Measurements from ENCODE around the gene MTURN. TPM values are rescaled to one million over a fixed set of nuclear protein-coding genes. Genes with fewer than 3 reads are reported as not detected.

The MTURN gene
- total RNA-seq, 1 donor from 2014 or later, result 74.6 TPM

- H3K4me1 ChIP-seq (ENCODE audit: control insufficient read depth in 3 of 3, insufficient read depth in 3 of 3, low read length in 3 of 3), result peaks cover 0 to 5% (median 2%) of the 10 kb centered on the region in 3 donors
- H3K27ac ChIP-seq (ENCODE audit: low read depth, low read length), result no peak overlapping the region
- no peak overlapping the region for H3K9ac ChIP-seq (ENCODE audit: low read depth in 1 of 3, low read length in 3 of 3)
- H3K36me3 ChIP-seq (ENCODE audit: control insufficient read depth in 3 of 3, insufficient read depth in 3 of 3, low read length in 3 of 3), result peaks cover 0 to 7% (median 0%) of the 10 kb centered on the region in 3 donors
- no peaks in the 10 kb centered on the region for H3K9me3 ChIP-seq (ENCODE audit: control insufficient read depth in 3 of 3, low read length in 3 of 3)
- no peak overlapping the region for H3K4me3 ChIP-seq (ENCODE audit: low read length in 3 of 3)
- H3K27me3 ChIP-seq (ENCODE audit: control insufficient read depth in 3 of 3, insufficient read depth in 3 of 3, low read length in 3 of 3), result no peaks in the 10 kb centered on the region
Measured at GRCh38 chr7:30199271-30199670, 64.5 kb downstream of the MTURN start.

DNA sequence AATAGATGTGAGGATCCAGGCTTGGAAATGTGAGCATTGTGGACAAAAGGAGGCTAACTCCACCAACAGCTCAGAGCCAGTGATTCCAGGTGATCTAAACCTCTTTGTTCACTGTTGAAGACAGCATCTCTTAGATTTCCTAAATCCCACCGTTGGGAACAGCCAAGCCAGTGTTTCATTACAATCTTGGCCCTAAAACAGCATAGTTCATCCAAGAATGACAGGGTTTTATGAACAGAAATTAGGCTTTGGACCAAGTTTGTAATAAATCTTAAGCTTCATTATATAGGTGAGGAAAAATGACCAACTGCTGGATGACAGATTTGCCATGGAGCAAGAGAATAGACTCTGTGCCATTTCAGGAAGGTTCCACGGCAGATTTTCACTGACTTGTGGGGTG is 65.8 kb downstream of the MTURN start:
- Histone ChIP-seq H3K4me3 (ENCODE audit: low read length in 3 of 3) (no peak overlapping the region), H3K36me3 (ENCODE audit: control insufficient read depth in 3 of 3, insufficient read depth in 3 of 3, low read length in 3 of 3) (no peaks in the 10 kb centered on the region), H3K27me3 (ENCODE audit: control insufficient read depth in 3 of 3, insufficient read depth in 3 of 3, low read length in 3 of 3) (no peaks in the 10 kb centered on the region), H3K4me1 (ENCODE audit: control insufficient read depth in 3 of 3, insufficient read depth in 3 of 3, low read length in 3 of 3) (peaks cover 0 to 5% (median 2%) of the 10 kb centered on the region in 3 donors), H3K9ac (ENCODE audit: low read depth in 1 of 3, low read length in 3 of 3) (no peak overlapping the region), H3K9me3 (ENCODE audit: control insufficient read depth in 3 of 3, low read length in 3 of 3) (no peaks in the 10 kb centered on the region), H3K27ac (ENCODE audit: low read depth, low read length) (no peak overlapping the region)

GRCh38 chr7:30201161-30201666 is 66.4 kb downstream of the MTURN start:
- Histone ChIP-seq H3K9me3 (ENCODE audit: control insufficient read depth in 3 of 3, low read length in 3 of 3) (no peaks in the 10 kb centered on the region), H3K27ac (ENCODE audit: low read depth, low read length) (no peak overlapping the region)

GRCh38 chr7:30201921-30202320 is 67.1 kb downstream of the MTURN start:
- Histone ChIP-seq H3K27me3 (ENCODE audit: control insufficient read depth in 3 of 3, insufficient read depth in 3 of 3, low read length in 3 of 3) (no peaks in the 10 kb centered on the region), H3K4me1 (ENCODE audit: control insufficient read depth in 3 of 3, insufficient read depth in 3 of 3, low read length in 3 of 3) (peaks cover 0 to 5% (median 2%) of the 10 kb centered on the region in 3 donors), H3K9me3 (ENCODE audit: control insufficient read depth in 3 of 3, low read length in 3 of 3) (no peaks in the 10 kb centered on the region), H3K27ac (ENCODE audit: low read depth, low read length) (no peak overlapping the region), H3K9ac (ENCODE audit: low read depth in 1 of 3, low read length in 3 of 3) (no peak overlapping the region), H3K4me3 (ENCODE audit: low read length in 3 of 3) (no peak overlapping the region), H3K36me3 (ENCODE audit: control insufficient read depth in 3 of 3, insufficient read depth in 3 of 3, low read length in 3 of 3) (no peaks in the 10 kb centered on the region)

More at GRCh38 chr7:30201161-30201666, 66.4 kb downstream of the MTURN start:
- H3K4me1 ChIP-seq (ENCODE audit: control insufficient read depth in 3 of 3, insufficient read depth in 3 of 3, low read length in 3 of 3), result peaks cover 0 to 5% (median 2%) of the 10 kb centered on the region in 3 donors
- H3K36me3 ChIP-seq (ENCODE audit: control insufficient read depth in 3 of 3, insufficient read depth in 3 of 3, low read length in 3 of 3), result no peaks in the 10 kb centered on the region
- no peak overlapping the region for H3K4me3 ChIP-seq (ENCODE audit: low read length in 3 of 3)
- H3K27me3 ChIP-seq (ENCODE audit: control insufficient read depth in 3 of 3, insufficient read depth in 3 of 3, low read length in 3 of 3), result no peaks in the 10 kb centered on the region
- H3K9ac ChIP-seq (ENCODE audit: low read depth in 1 of 3, low read length in 3 of 3), result no peak overlapping the region

DNA sequence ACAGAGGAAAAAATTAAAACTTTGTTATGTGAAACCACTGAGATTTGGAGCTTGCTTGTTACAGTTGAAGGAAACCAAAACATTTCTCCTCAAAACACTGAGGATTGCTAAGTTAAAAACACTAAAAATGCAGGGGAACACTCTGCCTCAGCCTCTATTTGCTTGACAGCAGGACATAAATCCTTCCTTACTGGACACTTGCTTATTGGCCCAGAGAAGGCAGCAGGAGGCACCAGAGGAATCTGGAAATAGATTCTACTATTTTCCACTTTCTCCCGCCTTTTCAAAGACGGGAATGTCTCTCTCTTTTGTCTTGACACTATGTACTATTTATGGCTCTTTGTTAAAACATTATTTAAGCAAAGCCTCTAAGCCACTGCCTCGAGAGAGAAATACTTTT is 67.9 kb downstream of the MTURN start:
- no peaks in the 10 kb centered on the region for H3K36me3 ChIP-seq (ENCODE audit: control insufficient read depth in 3 of 3, insufficient read depth in 3 of 3, low read length in 3 of 3)
- peaks cover 0 to 5% (median 2%) of the 10 kb centered on the region in 3 donors for H3K4me1 ChIP-seq (ENCODE audit: control insufficient read depth in 3 of 3, insufficient read depth in 3 of 3, low read length in 3 of 3)
- H3K27ac ChIP-seq (ENCODE audit: low read depth, low read length), result no peak overlapping the region
- no peak overlapping the region for H3K9ac ChIP-seq (ENCODE audit: low read depth in 1 of 3, low read length in 3 of 3)
- H3K9me3 ChIP-seq (ENCODE audit: control insufficient read depth in 3 of 3, low read length in 3 of 3), result no peaks in the 10 kb centered on the region
- H3K27me3 ChIP-seq (ENCODE audit: control insufficient read depth in 3 of 3, insufficient read depth in 3 of 3, low read length in 3 of 3), result no peaks in the 10 kb centered on the region
- H3K4me3 ChIP-seq (ENCODE audit: low read length in 3 of 3), result no peak overlapping the region

DNA sequence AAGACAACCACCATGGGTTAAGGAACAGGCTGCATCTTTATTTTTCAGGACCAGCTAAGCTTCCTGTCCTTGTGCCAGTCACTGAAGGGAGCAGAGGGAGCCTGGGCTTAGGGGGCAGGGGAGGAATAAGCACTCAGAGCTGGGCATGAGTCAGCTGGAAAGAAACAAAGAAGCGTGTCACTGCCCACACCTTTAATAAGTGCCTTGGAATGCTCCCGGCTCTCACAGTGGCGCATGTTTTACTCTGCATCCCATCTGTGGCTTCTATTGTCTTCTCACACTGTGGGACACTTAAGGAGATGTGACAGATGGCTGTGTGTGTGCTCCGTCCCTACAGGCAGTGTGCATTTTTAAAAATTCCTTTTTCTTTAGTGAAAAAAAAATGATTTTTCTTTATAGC is 71.7 kb downstream of the MTURN start:
- Histone ChIP-seq H3K4me1 (ENCODE audit: control insufficient read depth in 3 of 3, insufficient read depth in 3 of 3, low read length in 3 of 3) (no peaks in the 10 kb centered on the region), H3K27me3 (ENCODE audit: control insufficient read depth in 3 of 3, insufficient read depth in 3 of 3, low read length in 3 of 3) (no peaks in the 10 kb centered on the region), H3K4me3 (ENCODE audit: low read length in 3 of 3) (no peak overlapping the region), H3K9me3 (ENCODE audit: control insufficient read depth in 3 of 3, low read length in 3 of 3) (no peaks in the 10 kb centered on the region), H3K36me3 (ENCODE audit: control insufficient read depth in 3 of 3, insufficient read depth in 3 of 3, low read length in 3 of 3) (no peaks in the 10 kb centered on the region), H3K9ac (ENCODE audit: low read depth in 1 of 3, low read length in 3 of 3) (no peak overlapping the region), H3K27ac (ENCODE audit: low read depth, low read length) (no peak overlapping the region)

GRCh38 chr7:30206942-30207341 is 72.2 kb downstream of the MTURN start:
- Histone ChIP-seq H3K36me3 (ENCODE audit: control insufficient read depth in 3 of 3, insufficient read depth in 3 of 3, low read length in 3 of 3) (no peaks in the 10 kb centered on the region), H3K27me3 (ENCODE audit: control insufficient read depth in 3 of 3, insufficient read depth in 3 of 3, low read length in 3 of 3) (no peaks in the 10 kb centered on the region), H3K4me3 (ENCODE audit: low read length in 3 of 3) (no peak overlapping the region), H3K9ac (ENCODE audit: low read depth in 1 of 3, low read length in 3 of 3) (no peak overlapping the region), H3K9me3 (ENCODE audit: control insufficient read depth in 3 of 3, low read length in 3 of 3) (no peaks in the 10 kb centered on the region), H3K4me1 (ENCODE audit: control insufficient read depth in 3 of 3, insufficient read depth in 3 of 3, low read length in 3 of 3) (no peaks in the 10 kb centered on the region), H3K27ac (ENCODE audit: low read depth, low read length) (no peak overlapping the region)

DNA sequence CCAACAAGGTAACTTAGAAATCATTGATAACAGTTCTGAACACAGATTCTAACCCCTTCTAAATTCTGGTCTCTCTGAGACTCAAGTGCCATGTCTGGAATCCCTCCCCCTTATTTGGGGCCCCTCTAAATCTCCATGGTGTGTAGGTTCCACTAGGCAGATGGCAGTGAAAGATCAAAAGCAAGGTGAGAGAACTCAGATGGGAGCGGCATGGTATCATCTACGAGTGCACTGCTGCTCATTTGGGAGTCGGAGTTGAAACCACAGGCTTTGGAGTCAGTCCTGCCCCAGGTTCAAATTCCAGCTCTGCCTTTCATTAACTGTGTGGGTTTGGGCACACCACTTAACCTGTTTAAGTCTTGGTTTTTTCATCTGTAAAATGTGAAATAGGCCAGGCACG is 72.6 kb downstream of the MTURN start:
- H3K4me1 ChIP-seq (ENCODE audit: control insufficient read depth in 3 of 3, insufficient read depth in 3 of 3, low read length in 3 of 3), result peaks cover 0 to 2% (median 0%) of the 10 kb centered on the region in 3 donors
- H3K4me3 ChIP-seq (ENCODE audit: low read length in 3 of 3), result no peak overlapping the region
- H3K9ac ChIP-seq (ENCODE audit: low read depth in 1 of 3, low read length in 3 of 3), result no peak overlapping the region
- H3K27ac ChIP-seq (ENCODE audit: low read depth, low read length), result no peak overlapping the region
- no peaks in the 10 kb centered on the region for H3K36me3 ChIP-seq (ENCODE audit: control insufficient read depth in 3 of 3, insufficient read depth in 3 of 3, low read length in 3 of 3)
- no peaks in the 10 kb centered on the region for H3K27me3 ChIP-seq (ENCODE audit: control insufficient read depth in 3 of 3, insufficient read depth in 3 of 3, low read length in 3 of 3)
- H3K9me3 ChIP-seq (ENCODE audit: control insufficient read depth in 3 of 3, low read length in 3 of 3), result no peaks in the 10 kb centered on the region

GRCh38 chr7:30209951-30210350 is 75.2 kb downstream of the MTURN start:
- Histone ChIP-seq H3K9me3 (ENCODE audit: control insufficient read depth in 3 of 3, low read length in 3 of 3) (no peaks in the 10 kb centered on the region), H3K27me3 (ENCODE audit: control insufficient read depth in 3 of 3, insufficient read depth in 3 of 3, low read length in 3 of 3) (no peaks in the 10 kb centered on the region), H3K36me3 (ENCODE audit: control insufficient read depth in 3 of 3, insufficient read depth in 3 of 3, low read length in 3 of 3) (no peaks in the 10 kb centered on the region), H3K9ac (ENCODE audit: low read depth in 1 of 3, low read length in 3 of 3) (no peak overlapping the region), H3K4me3 (ENCODE audit: low read length in 3 of 3) (no peak overlapping the region), H3K4me1 (ENCODE audit: control insufficient read depth in 3 of 3, insufficient read depth in 3 of 3, low read length in 3 of 3) (peaks cover 0 to 8% (median 0%) of the 10 kb centered on the region in 3 donors), H3K27ac (ENCODE audit: low read depth, low read length) (no peak overlapping the region)

Data from skeletal muscle tissue (tissue), 4 donors.